Subcutaneous adipose tissue (tissue), 4 donors: ENCODE data around the gene SAA4. TPM values are rescaled to one million over a fixed set of nuclear protein-coding genes. Genes with fewer than 3 reads are reported as not detected.

ENCODE experiments used
- total RNA-seq, 4 donors: library from RNA; depleted of rRNA; stranded (reverse); fragments of >200 nt; gene quantifications; one replicate each; pipeline ENCODE4 v1.1.0, GENCODE V29; 2016
- TF ChIP-seq, protein P1 (sequence below): fragments of 450-650 bp; IDR thresholded peaks from one replicate; pipeline ENCODE4 v1.5.1; 2016; ENCODE audit warnings: low read depth, mild to moderate bottlenecking, control low read depth, antibody characterized with exemption, moderate library complexity

The SAA4 gene
- total RNA-seq, 4 donors from 2014 or later, result 2.6 to 5.1 TPM; not detected in 2

DNA sequence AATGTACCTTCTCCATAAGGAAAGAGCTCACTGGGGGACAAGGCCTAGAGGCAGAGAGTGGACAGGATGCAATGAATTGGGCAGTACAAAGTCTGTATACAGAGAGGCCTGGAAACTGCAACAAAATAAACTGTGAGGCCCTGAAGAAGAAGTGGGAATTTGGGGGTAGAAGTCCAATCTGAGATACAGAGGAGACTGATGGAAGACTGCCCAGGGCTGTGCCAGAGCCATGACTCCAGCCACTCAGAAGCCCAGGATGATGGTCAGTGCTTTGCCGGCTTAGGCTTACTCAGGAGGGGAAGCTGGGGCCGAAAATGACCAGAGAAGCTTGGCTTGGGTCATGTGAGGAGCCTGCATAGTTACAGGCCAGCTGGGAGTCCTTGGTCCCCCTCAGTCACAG lies 5.7 kb downstream of the SAA4 start:
- TF ChIP-seq, protein P1, sequence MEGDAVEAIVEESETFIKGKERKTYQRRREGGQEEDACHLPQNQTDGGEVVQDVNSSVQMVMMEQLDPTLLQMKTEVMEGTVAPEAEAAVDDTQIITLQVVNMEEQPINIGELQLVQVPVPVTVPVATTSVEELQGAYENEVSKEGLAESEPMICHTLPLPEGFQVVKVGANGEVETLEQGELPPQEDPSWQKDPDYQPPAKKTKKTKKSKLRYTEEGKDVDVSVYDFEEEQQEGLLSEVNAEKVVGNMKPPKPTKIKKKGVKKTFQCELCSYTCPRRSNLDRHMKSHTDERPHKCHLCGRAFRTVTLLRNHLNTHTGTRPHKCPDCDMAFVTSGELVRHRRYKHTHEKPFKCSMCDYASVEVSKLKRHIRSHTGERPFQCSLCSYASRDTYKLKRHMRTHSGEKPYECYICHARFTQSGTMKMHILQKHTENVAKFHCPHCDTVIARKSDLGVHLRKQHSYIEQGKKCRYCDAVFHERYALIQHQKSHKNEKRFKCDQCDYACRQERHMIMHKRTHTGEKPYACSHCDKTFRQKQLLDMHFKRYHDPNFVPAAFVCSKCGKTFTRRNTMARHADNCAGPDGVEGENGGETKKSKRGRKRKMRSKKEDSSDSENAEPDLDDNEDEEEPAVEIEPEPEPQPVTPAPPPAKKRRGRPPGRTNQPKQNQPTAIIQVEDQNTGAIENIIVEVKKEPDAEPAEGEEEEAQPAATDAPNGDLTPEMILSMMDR, result no peak

DNA sequence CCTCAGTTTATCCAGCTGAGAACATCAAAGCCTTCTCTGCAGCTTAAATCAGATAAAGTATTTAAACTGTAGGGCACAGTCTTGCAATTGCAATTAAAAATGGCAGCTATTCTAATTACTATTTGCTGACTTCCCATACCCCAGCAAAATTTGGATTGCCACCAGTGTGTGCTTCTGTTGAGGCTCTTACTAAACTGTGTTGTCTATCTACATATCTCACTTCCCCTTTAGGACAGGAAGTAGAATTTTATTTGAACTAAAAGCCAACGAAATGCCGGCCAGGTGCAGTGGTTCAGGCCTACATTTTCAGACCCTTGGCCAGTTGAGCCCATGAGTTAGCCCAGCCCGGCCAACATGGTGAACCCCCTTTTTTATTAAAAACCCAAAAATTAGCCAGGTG lies 7.1 kb downstream of the SAA4 start:
- TF ChIP-seq, protein P1, result no peak

DNA sequence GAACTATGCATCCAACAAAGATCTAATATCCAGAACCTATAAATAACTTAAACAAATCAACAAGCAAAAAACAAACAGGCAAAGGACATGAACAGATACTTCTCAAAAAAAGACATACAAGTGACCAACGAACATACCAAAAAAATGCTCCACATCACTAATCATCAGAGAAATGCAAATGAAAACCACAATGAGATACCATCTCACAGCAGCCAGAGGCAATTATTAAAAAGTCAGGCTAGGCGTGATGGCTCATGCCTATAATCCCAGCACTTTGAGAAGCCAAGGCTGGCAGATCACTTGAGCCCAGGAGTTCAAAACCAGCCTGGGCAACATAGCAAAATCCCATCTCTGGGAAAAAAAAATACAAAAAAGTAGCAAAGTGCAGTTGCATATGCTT lies 10.7 kb downstream of the SAA4 start:
- TF ChIP-seq, protein P1, result no peak

DNA sequence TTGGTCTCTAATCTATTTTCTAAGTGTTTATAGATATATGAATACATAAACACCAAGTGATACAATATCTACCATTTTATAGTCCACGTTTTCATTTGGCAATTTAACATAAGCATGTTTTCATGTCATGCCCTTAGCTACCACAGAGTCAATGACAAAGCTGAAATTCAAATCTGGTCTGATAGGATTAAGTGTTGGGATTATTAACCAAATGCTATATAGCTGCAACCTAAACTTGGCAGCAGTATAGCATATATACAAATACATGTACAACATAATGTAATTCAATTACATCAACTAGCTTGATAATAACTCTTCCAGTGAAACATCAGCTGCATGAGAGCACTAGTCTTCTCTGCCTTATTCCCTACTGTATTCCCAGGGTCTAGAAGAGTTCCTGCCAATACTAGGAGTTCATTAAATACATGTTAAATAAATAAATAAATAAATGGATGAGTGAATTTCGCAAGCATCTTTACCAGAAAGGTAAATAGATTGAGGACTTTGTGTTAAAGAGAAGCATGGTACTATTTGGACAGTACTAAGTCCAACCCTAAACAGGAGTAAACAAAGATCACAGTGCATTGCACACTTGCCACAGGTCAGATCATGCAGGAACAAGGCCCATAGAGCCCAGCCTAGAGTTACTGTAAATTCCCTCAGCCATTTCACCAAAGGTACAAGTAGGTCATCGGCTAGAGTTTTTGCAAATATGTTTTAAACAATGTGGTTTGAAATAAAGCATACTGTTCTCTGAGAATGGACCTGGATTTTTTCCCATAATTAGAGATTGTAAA lies 12.8 kb downstream of the SAA4 start:
- TF ChIP-seq, protein P1, result no peak

DNA sequence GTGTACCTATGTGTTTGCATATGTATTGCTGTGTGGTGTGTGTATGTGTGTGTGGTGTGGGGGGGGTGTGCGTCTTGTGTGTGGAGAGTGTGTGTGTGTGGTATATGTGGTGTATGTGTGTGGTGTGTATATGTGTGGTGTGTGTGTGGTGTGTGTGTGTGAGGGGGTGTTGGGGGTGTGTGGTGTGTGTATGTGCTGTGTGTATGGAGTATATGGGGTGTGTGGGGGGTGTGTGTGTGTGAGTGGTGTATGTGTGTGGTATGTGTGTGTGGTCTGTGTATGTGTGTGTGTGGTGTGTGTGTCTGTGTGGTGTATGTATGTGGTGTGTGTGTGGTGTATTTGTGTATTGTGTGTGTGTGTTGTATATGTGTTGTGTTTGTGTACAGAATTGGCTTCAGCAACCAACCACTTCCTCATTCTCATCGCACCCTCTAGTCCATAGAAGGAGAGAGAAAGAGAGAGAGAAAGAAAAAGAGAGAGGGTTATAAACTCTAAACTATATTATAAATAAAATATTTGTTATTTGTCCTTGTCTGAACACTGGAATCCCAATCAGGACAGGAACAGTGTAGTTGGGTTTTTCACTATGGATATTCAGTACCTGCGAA lies 13.7 kb downstream of the SAA4 start:
- TF ChIP-seq, protein P1, result no peak

DNA sequence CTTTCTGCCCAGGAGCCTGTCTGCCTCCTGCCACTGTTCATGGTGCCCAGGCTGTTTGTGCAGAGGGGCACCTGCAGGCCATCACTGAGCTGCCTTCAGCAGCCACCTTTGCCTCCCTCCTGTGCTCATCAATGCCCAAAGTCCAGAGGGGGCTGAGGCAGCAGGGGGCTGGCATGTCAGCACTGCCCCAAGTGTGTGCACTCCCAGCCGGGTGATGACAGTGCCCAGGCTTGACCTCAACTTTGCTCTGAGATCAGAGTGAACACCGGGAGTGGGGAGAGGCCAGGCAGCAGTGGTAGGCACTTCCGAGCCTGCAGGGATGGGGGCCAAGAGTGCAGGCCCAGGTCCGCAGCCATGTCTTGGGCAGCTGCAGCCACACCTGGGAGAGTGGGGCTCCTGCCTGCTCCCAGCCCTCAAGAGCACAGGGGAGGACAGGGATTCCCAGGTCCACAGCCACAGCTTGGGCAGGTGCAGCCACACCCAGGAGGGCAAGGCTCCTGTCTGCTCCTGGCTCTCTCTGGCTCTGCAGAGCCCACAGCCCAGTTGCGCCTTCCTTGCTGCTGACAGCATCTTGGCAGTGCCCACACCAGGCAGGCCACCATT lies 15.2 kb downstream of the SAA4 start:
- TF ChIP-seq, protein P1, result no peak

DNA sequence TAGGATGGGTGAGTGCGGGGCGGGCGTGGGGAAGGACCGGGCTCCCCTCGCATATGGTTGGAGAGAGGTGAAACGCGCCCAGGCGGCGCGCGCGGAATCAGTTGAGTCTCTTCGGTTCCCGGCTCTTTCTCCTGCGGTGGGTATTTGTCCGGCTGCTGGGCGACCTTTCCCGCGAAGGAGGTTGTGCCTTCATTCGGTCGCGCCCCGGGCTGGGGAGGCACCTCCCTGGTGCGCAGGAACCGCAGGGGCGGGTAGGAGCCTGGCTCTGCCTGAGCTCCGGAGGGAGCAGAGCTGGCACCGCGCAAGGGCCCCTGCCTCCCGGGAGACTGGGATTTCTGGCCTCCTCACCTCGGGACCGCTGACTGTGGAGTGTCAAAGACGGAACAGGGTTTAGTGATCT lies 27.5 kb downstream of the SAA4 start:
- TF ChIP-seq, protein P1, result no peak
